GM19397 (cell line): ENCODE data around the gene KRTAP4-4.
"Not testable (repeated sequence)": the region's sequence is repeated elsewhere in the genome, so short reads cannot be mapped to it uniquely, and the experiment has no call there.

Source experiments
- ATAC-seq: cut with Tn5 transposase; IDR thresholded peaks from one replicate; pipeline ENCODE4 v1.9.1; 2021; ENCODE audit warnings: mild to moderate bottlenecking, moderate library complexity; ENCODE audit not compliant: unreplicated experiment

The KRTAP4-4 gene

DNA sequence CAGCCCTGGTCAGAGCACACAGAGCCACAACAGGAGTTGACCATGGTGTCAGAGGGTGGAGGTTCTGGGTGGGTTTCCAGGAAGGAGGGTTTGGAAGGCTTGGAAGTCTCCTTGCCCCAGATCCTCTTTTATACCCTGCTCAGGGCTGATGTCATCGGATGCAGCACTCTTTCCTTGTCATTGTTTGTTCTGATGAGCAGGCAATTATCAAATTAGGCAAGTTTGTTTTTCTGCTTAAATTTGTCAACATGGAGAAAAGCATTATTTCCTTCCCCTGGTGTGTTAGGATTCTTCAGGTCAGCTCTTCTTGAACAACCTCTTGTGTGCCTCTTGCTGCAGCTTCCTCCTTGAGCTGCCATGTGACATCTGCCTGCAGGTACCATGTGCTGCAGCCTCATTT lies at the start of gene KRTAP4-4:
Gene KRTAP4-4 (minus strand): TSS at position 101 of the 400 bp plus-strand sequence. CDS start 57 bp downstream, at position 44.
- no peak for ATAC-seq

GRCh38 chr17:41199421-41200078 lies 39.0 kb upstream of the KRTAP4-4 start:
- ATAC-seq, result no peak

GRCh38 chr17:41196068-41196467 lies 35.5 kb upstream of the KRTAP4-4 start:
- ATAC-seq, result no peak

DNA sequence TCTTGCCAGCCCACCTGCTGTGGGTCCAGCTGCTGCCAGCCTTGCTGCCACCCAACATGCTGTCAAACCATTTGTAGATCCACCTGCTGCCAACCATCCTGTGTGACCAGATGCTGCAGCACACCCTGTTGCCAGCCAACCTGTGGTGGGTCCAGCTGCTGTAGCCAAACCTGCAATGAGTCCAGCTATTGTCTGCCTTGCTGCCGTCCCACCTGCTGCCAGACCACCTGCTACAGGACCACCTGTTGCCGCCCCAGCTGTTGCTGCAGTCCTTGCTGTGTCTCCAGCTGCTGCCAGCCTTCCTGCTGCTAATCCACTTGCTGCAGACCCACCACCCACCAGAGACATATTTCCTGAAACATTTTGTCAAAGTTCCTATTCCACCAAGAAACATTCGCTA lies 29.8 kb upstream of the KRTAP4-4 start:
- ATAC-seq, result no peak

DNA sequence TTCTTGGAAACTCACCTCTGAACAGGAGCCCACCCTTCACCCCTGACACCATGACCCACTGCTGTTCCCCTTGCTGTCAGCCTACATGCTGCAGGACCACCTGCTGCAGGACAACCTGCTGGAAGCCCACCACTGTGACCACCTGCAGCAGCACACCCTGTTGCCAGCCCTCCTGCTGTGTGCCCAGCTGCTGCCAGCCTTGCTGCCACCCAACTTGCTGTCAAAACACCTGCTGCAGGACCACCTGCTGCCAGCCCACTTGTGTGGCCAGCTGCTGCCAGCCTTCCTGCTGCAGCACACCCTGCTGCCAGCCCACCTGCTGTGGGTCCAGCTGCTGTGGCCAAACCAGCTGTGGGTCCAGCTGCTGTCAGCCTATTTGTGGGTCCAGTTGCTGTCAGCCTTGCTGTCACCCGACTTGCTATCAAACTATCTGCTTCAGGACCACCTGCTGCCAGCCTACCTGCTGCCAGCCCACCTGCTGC lies 29.3 kb upstream of the KRTAP4-4 start, which contains the start of gene KRTAP9-1:
Gene KRTAP9-1 (plus strand): TSS at position 51 of the 482 bp plus-strand sequence. CDS start 0 bp downstream, at position 51.
- not testable (repeated sequence) for ATAC-seq

DNA sequence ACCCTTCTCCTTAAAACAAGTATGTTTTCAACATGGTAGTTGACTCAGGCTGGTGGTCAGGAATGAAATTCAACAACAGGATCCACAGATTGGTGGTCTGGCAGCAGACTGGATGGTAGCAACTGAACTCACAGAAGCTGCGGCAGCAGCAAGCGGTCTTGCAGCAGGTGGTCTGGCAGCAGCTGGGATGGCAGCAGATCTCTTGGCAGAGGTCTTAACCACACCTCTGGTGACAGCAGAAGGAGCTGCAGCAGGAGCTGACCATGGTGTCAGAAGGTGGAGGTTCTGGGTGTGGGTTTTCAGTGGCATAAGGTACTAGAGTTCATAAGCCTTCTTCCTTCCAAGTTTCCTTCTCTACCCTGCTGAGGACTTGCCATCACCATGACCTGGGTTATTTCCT lies 26.3 kb upstream of the KRTAP4-4 start:
- ATAC-seq, result no peak

DNA sequence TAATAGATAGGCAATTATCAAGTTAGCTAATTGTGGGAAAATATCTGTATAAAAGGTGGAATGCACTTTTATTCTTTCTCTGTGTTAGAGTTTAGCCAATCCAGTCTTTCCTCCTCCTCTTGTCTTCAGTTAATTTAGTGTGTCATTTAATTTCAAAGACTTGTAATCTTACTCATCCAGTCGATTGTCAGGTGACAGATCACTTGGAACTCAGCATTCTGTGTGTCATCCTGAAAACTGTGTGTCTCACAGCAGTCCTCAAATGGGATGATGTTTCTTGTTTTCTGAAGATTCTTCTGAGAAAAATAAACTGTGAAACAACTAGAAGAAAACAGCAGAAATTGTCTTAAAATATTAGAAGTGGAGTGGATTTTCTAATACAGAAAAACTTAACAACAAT lies 24.5 kb upstream of the KRTAP4-4 start:
- no peak for ATAC-seq

GRCh38 chr17:41184480-41184961 lies 24.0 kb upstream of the KRTAP4-4 start, which contains the start of gene KRTAP4-1:
KRTAP4-1 (minus strand) TSS chr17:41184911; CDS start chr17:41184854, 57 bp downstream.
- no peak for ATAC-seq

DNA sequence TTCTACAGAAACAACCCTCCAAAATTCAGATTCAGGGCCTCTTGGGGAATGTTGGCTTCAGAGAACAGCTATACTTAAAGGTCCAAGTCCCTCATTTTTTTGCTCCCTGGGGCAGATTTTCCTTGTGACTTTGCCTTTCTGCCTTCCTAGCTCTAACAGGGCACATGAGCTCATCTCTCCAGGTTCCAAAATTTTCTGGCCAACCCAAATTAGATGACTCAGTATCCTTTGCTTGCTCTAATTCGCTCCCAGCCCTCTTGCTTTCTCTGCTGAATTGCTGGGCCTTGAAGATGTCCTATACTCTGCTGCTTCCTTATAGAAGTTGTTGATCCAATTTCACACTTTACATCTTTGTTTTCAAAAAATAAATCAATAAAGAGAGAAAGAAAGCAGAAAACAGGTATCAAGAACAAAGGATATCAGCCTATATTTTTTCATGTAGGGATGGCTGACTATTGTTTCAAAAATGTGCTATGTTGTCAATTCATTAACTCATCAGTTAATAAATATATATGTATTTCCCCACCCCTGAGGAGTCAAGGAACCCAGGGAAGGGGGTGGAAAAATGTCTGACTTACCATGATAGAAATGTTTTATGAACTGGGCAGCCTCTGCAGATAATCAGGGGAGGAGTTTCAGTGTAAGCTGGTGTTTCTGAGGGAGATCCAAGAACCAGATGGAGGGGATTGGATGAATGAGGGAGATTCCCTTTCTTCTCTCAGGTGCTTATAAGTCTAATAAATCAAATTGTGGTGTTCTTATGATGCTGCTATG lies 18.5 kb upstream of the KRTAP4-4 start:
- ATAC-seq, result no peak

- no peak for ATAC-seq
Measured at GRCh38 chr17:41178341-41178740, 17.8 kb upstream of the KRTAP4-4 start.

DNA sequence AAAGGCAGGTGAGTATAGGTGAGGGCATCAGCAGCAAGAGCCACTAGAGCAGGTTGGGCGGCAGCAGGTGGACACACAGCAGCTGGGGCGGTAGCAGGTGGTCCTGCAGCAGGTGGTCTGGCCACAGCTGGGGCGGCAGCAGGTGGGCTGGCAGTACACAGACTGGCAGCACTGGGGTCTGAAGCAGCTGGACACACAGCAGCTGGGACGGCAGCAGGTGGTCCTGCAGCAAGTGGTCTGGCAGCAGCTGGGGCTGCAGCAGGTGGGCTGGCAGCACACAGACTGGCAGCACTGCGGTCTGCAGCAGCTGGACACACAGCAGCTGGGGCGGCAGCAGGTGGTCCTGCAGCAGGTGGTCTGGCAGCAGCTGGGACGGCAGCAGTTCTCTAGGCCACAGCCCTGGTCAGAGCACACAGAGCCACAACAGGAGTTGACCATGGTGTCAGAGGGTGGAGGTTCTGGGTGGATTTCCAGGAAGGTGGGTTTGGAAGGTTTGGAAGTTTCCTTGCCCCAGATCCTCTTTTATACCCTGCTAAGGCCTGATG lies 17.3 kb upstream of the KRTAP4-4 start, which contains the start of gene KRTAP4-2:
Gene KRTAP4-2 (minus strand): TSS at position 495 of the 545 bp plus-strand sequence. CDS start 57 bp downstream, at position 438.
- no peak for ATAC-seq

- no peak for ATAC-seq
Measured at GRCh38 chr17:41176744-41177387, 16.3 kb upstream of the KRTAP4-4 start.

DNA sequence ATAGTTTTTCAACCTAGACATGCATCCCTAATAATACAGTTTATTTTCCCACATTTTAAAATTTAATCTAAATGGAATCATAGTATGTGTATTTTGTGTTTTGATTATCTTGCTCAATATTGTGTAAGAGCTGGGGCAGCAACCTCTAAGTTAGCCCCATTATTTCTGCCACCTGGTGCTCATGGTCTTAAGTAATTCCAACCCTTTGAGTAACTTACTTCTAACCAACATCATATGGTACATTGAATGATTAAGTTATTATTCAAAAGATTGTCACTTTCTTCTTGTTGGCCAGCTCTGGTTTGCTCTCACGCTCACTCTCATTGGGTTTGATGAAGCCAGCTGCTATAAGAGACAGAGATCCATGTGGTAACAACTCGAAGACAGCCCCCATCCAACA lies 11.3 kb upstream of the KRTAP4-4 start:
- no peak for ATAC-seq

DNA sequence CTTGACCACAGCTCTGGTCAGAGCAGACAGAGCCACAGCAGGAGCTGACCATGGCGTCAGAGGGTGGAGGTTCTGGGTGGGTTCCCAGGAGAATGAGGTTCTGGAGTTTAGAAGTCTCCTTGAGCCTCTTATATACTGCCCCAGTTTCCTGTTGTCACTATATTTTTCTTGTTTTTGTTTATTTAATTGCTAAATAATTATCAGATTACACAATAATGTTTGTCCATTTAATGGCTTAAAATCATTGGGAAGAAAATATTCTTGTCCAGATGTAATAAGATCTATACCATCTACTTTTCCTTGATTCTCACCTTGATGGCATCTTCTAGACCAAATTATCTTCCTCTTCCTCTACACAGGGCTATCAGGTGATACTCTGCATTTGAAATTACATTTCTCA lies 7.6 kb upstream of the KRTAP4-4 start, which contains the start of gene KRTAP4-3:
Gene KRTAP4-3 (minus strand): TSS at position 101 of the 400 bp plus-strand sequence. CDS start 49 bp downstream, at position 52.
- ATAC-seq, result no peak

- ATAC-seq, result no peak
Measured at GRCh38 chr17:41167561-41167960, 7.0 kb upstream of the KRTAP4-4 start.

GRCh38 chr17:41163828-41164227 lies 3.3 kb upstream of the KRTAP4-4 start:
- ATAC-seq, result no peak

DNA sequence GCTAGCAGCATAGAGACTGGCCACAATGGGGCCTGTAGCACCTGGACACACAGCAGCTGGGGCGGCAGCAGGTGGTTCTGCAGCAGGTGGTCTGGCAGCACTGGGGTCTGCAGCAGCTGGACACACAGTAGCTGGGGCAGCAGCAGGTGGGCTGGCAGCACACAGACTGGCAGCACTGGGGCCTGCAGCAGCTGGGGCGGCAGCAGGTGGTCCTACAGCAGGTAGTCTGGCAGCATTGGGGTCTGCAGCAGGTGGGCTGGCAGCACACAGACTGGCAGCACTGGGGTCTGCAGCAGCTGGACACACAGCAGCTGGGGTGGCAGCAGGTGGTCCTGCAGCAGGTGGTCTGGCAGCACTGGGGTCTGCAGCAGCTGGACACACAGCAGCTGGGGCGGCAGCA lies 358 bp downstream of the KRTAP4-4 start:
- ATAC-seq, result not testable (repeated sequence)

GRCh38 chr17:41153856-41154255 lies 6.7 kb downstream of the KRTAP4-4 start:
- no peak for ATAC-seq

GRCh38 chr17:41151525-41151924 lies 9.0 kb downstream of the KRTAP4-4 start:
- ATAC-seq, result no peak

- ATAC-seq, result no peak
Measured at GRCh38 chr17:41150026-41150425, 10.5 kb downstream of the KRTAP4-4 start.

DNA sequence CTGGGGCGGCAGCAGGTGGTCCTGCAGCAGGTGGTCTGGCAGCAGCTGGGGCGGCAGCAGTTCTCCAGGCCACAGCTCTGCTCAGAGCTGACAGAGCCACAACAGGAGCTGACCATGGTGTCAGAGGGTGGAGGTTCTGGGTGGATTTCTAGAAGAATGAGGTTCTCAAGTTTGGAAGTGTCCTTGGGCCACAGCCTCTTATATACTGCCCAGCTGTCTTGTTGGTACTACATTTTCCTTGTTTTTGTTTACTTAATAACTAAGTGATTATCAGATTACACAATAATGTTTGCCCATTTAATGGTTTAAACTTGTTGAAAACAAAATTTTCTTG lies 10.9 kb downstream of the KRTAP4-4 start, which contains the start of gene KRTAP4-5:
Gene KRTAP4-5 (minus strand): TSS at position 174 of the 334 bp plus-strand sequence. CDS start 58 bp downstream, at position 116.
- no peak for ATAC-seq
